ENCODE measurements around the gene KIAA0319L. TPM values are rescaled to one million over a fixed set of nuclear protein-coding genes. Genes with fewer than 3 reads are reported as not detected.

KIAA0319L gene
- total RNA-seq, 1 experiment from 2014 or later: 60.0 TPM

DNA sequence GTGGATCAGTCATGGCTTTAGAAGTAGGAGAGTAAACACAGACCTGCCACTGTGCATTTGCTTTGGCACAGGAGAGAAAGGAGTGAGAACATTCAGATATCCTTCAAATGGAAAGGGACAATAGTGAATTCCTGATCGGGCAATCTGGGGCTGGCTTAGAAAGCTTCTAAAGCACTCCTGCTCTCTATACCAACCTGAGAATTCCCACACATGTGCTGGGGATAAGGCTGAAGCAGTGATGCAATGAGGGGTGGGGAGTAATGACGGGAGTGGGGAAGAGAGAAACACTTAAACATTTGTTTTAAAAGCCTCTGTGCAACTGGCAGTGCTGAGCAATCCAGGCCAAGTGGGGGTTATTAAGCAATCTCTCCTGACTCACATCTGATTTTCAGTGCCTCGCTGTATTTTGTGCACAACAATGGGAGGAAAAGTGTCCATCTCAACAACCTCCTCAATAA is 108.8 kb downstream of the KIAA0319L start:
- in situ Hi-C loops (cut with HindIII; ENCODE audit: low pct_unique_long_range_greater_than_20kb, low sequenced_read_pairs): no loop called here
- intact Hi-C loops (cut with micrococcal nuclease; ENCODE audit: unreplicated experiment): no loop called here
- TF ChIP-seq TCF7L2 (IDR thresholded peaks at IDR 0.05; ENCODE audit: low read depth, low read length): no peak
- TF ChIP-seq SIN3A (IDR thresholded peaks at IDR 0.05; ENCODE audit: borderline replicate concordance, insufficient read depth, low read depth, low read length): no peak
- TF ChIP-seq POLR2AphosphoS5 (IDR thresholded peaks at IDR 0.05; ENCODE audit: low read depth, low read length): no peak
- TF ChIP-seq, protein P1, sequence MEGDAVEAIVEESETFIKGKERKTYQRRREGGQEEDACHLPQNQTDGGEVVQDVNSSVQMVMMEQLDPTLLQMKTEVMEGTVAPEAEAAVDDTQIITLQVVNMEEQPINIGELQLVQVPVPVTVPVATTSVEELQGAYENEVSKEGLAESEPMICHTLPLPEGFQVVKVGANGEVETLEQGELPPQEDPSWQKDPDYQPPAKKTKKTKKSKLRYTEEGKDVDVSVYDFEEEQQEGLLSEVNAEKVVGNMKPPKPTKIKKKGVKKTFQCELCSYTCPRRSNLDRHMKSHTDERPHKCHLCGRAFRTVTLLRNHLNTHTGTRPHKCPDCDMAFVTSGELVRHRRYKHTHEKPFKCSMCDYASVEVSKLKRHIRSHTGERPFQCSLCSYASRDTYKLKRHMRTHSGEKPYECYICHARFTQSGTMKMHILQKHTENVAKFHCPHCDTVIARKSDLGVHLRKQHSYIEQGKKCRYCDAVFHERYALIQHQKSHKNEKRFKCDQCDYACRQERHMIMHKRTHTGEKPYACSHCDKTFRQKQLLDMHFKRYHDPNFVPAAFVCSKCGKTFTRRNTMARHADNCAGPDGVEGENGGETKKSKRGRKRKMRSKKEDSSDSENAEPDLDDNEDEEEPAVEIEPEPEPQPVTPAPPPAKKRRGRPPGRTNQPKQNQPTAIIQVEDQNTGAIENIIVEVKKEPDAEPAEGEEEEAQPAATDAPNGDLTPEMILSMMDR (IDR thresholded peaks at IDR 0.05): no peak
- TF ChIP-seq, protein P2, sequence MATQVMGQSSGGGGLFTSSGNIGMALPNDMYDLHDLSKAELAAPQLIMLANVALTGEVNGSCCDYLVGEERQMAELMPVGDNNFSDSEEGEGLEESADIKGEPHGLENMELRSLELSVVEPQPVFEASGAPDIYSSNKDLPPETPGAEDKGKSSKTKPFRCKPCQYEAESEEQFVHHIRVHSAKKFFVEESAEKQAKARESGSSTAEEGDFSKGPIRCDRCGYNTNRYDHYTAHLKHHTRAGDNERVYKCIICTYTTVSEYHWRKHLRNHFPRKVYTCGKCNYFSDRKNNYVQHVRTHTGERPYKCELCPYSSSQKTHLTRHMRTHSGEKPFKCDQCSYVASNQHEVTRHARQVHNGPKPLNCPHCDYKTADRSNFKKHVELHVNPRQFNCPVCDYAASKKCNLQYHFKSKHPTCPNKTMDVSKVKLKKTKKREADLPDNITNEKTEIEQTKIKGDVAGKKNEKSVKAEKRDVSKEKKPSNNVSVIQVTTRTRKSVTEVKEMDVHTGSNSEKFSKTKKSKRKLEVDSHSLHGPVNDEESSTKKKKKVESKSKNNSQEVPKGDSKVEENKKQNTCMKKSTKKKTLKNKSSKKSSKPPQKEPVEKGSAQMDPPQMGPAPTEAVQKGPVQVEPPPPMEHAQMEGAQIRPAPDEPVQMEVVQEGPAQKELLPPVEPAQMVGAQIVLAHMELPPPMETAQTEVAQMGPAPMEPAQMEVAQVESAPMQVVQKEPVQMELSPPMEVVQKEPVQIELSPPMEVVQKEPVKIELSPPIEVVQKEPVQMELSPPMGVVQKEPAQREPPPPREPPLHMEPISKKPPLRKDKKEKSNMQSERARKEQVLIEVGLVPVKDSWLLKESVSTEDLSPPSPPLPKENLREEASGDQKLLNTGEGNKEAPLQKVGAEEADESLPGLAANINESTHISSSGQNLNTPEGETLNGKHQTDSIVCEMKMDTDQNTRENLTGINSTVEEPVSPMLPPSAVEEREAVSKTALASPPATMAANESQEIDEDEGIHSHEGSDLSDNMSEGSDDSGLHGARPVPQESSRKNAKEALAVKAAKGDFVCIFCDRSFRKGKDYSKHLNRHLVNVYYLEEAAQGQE (IDR thresholded peaks at IDR 0.05; ENCODE audit: insufficient read depth in 1 of 2, low read depth in 2 of 2, low read length in 1 of 2): no peak
- peaks cover 12% of the 10 kb centered on the region for H3K36me3 ChIP-seq (ENCODE audit: control insufficient read depth, insufficient read depth, low read length)
- POLR2A ChIA-PET: no interaction called here
- H3K27me3 ChIP-seq (ENCODE audit: control insufficient read depth, insufficient read depth, low read length): no peaks in the 10 kb centered on the region
- CTCF ChIA-PET: no interaction called here
- no peak for ATAC-seq
- peaks cover 15% of the 10 kb centered on the region for H3K4me1 ChIP-seq (ENCODE audit: control insufficient read depth, insufficient read depth, low read length)
- DNase-seq (ENCODE audit: low read depth, low spot score): no peak
- BruUV-seq (replicated peaks): no TSS peak
- H3K9me3 ChIP-seq (ENCODE audit: control insufficient read depth, insufficient read depth, low read depth, low read length): no peaks in the 10 kb centered on the region
- no peak overlapping the region for H3K27ac ChIP-seq (ENCODE audit: low read length)
- H3K4me3 ChIP-seq (ENCODE audit: low read depth in 2 of 2, low read length in 2 of 2): no peak overlapping the region

DNA sequence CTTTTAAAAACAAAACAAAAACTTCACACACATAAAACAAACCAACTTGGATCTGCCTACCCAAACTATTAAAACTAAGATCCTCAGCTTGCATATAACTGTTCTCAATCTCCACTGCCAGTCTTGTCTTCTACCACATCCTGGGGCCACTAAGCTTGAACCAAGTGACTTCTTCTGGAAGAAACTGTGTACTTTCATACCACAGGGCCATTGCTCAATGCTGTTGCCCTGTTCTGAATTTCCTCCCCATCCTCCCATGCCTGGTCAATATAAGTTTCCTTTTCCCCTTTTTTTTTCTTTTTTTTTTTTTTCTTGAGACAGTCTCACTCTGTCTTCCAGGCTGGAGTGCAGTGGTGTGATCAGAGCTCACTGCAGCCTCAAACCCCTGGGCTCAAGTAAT is 109.9 kb downstream of the KIAA0319L start:
- CTCF ChIA-PET: no interaction called here
- BruUV-seq (replicated peaks): no TSS peak
- DNase-seq (ENCODE audit: low read depth, low spot score): no peak

More for the DNA sequence above, 109.9 kb downstream of the KIAA0319L start:
- in situ Hi-C loops (cut with HindIII; ENCODE audit: low pct_unique_long_range_greater_than_20kb, low sequenced_read_pairs): no loop called here
- Histone ChIP-seq H3K36me3 (ENCODE audit: control insufficient read depth, insufficient read depth, low read length) (peaks cover 12% of the 10 kb centered on the region), H3K9me3 (ENCODE audit: control insufficient read depth, insufficient read depth, low read depth, low read length) (no peaks in the 10 kb centered on the region), H3K27me3 (ENCODE audit: control insufficient read depth, insufficient read depth, low read length) (no peaks in the 10 kb centered on the region), H3K4me3 (ENCODE audit: low read depth in 2 of 2, low read length in 2 of 2) (no peak overlapping the region), H3K4me1 (ENCODE audit: control insufficient read depth, insufficient read depth, low read length) (peaks cover 4% of the 10 kb centered on the region), H3K27ac (ENCODE audit: low read length) (no peak overlapping the region)
- POLR2A ChIA-PET: no interaction called here
- TF ChIP-seq, protein P2 (IDR thresholded peaks at IDR 0.05; ENCODE audit: insufficient read depth in 1 of 2, low read depth in 2 of 2, low read length in 1 of 2): no peak
- TF ChIP-seq, protein P1 (IDR thresholded peaks at IDR 0.05): no peak
- TF ChIP-seq SIN3A (IDR thresholded peaks at IDR 0.05; ENCODE audit: borderline replicate concordance, insufficient read depth, low read depth, low read length): no peak
- no peak for TF ChIP-seq TCF7L2 (IDR thresholded peaks at IDR 0.05; ENCODE audit: low read depth, low read length)
- TF ChIP-seq POLR2AphosphoS5 (IDR thresholded peaks at IDR 0.05; ENCODE audit: low read depth, low read length): no peak
- intact Hi-C loops (cut with micrococcal nuclease; ENCODE audit: unreplicated experiment): no loop called here
- ATAC-seq: no peak

All from Panc1 (cell line).